Psoas muscle (tissue), 8 donors: ENCODE results near the gene RASGRF2. TPM values are rescaled to one million over a fixed set of nuclear protein-coding genes. Genes with fewer than 3 reads are reported as not detected.
A peak's percentile ranks its signal among the peaks of the same experiment; 100 is the strongest.
"Not testable (repeated sequence)": the region's sequence is repeated elsewhere in the genome, so short reads cannot be mapped to it uniquely, and the experiment has no call there.

ENCODE experiments used
- ATAC-seq, 4 donors: fragments of 200-7000 bp; cut with Tn5 transposase; one replicate each; pipeline ENCODE4 v1.9.1; 2020; ENCODE audit warnings: moderate library complexity in 3 of 4, mild to moderate bottlenecking in 2 of 4
- DNase-seq, 2 donors: peaks; one replicate each; pipeline ENCODE4 v3.0.0-alpha.2; 2020
- H3K27ac ChIP-seq: fragments of 200-600 bp; one replicate; pipeline ENCODE4 v1.8.0; 2022
- H3K27me3 ChIP-seq, 3 donors: fragments of 200-600 bp in 1 of 3; one replicate each; pipeline versions ENCODE4 v1.6.1 to v1.8.0; 2013 to 2022; ENCODE audit warnings: low read length in 2 of 3, mild to moderate bottlenecking in 2 of 3, moderate library complexity in 1 of 3; ENCODE audit not compliant: insufficient read depth in 3 of 3
- H3K36me3 ChIP-seq, 2 donors: fragments of 200-600 bp in 1 of 2; one replicate each; pipeline versions ENCODE4 v1.6.1 to v1.8.0; 2013 to 2022; ENCODE audit warnings: low read depth in 1 of 2, mild to moderate bottlenecking in 1 of 2, moderate library complexity in 1 of 2; ENCODE audit not compliant: insufficient read depth in 1 of 2
- H3K4me1 ChIP-seq: fragments of 200-600 bp; one replicate; pipeline ENCODE4 v1.8.0; 2022
- H3K4me3 ChIP-seq: fragments of 200-600 bp; one replicate; pipeline ENCODE4 v1.8.0; 2022; ENCODE audit warnings: mild to moderate bottlenecking
- H3K9me3 ChIP-seq: fragments of 200-600 bp; one replicate; pipeline ENCODE4 v1.8.0; 2022
- WGBS, 3 donors: extraction: QIAGEN DNeasy Blood & Tissue Kit; methylation state at CpG; one replicate each; pipeline versions ENCODE4 v1.1.6 to v1.1.7; 2013; 5-methylcytosine and 5-hydroxymethylcytosine counted together
- intact Hi-C, 2 donors: fragments of 100-400 bp; cut with DNase I; formaldehyde crosslinking; loops; one replicate each; pipeline versions ENCODE4 v1.11.0 to v1.14.2; 2022
- polyA plus RNA-seq, 3 donors: library from polyadenylated mRNA; stranded (reverse); fragments of 200-250 nt; gene quantifications; one replicate each; pipeline ENCODE4 v1.2.3, GENCODE V29; 2013
- total RNA-seq, 4 donors: library from RNA; stranded (reverse); fragmentation: NEBNext Ultra II Directional in 2 of 4; extraction: Animal tissue kit (Norgen Biotek cat#: 25700) in 2 of 4; gene quantifications; one replicate each; pipeline versions ENCODE4 v1.2.1 to v1.2.4, GENCODE V29; 2021 to 2023
- TF ChIP-seq, protein P1 (sequence below): fragments of 200-600 bp; IDR thresholded peaks from one replicate; pipeline ENCODE4 v1.8.0; 2022; ENCODE audit warnings: antibody characterized with exemption
- donor health status: healthy with polysubstance abuse.
- donor health status: DM: no; HTN: no; CAD: no; lungs with moderate emphysema.
- donor health status: Bipolar disorder and iron deficiency.
- donor health status: healthy.
- donor health status: DM: yes; HTN: yes; CAD: no.
- donor health status: DM: no; HTN: no; CAD: no.
- donor health status: DM: no; HTN: no; CAD: no.
- donor health status: DM: yes; HTN: yes; CAD: no.

The RASGRF2 gene
- total and polyA plus RNA-seq, 7 donors, result 2.0 to 6.2 (median 3.2) TPM

DNA sequence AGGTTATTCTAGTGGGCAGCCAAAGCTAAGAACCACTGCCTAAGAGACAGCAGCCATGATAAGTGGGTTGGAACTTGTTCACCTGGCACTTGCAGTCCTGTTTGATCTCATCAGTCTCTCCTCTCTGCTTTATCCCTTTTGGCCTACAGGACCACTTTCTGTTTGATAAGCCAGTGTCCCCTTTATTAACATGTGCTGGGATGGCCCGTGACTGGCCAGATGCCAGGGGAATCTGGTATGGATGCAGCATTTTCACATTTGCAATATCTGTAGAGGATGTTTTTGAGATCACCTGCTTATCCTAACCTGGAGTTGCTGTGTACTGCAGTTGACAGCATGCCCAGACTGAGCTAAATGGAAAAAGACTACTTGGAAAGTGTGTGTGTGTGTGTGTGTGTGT lies 296.6 kb downstream of the RASGRF2 start:
- 64 to 89% (median 73%) methylated on average over 1 of the region's 1 CpG for WGBS, 3 donors
- DNase-seq (no peak), ATAC-seq (no peak)
- intact Hi-C loops, result no loop called here
- H3K27ac ChIP-seq, result no peak overlapping the region
- TF ChIP-seq, protein P1, sequence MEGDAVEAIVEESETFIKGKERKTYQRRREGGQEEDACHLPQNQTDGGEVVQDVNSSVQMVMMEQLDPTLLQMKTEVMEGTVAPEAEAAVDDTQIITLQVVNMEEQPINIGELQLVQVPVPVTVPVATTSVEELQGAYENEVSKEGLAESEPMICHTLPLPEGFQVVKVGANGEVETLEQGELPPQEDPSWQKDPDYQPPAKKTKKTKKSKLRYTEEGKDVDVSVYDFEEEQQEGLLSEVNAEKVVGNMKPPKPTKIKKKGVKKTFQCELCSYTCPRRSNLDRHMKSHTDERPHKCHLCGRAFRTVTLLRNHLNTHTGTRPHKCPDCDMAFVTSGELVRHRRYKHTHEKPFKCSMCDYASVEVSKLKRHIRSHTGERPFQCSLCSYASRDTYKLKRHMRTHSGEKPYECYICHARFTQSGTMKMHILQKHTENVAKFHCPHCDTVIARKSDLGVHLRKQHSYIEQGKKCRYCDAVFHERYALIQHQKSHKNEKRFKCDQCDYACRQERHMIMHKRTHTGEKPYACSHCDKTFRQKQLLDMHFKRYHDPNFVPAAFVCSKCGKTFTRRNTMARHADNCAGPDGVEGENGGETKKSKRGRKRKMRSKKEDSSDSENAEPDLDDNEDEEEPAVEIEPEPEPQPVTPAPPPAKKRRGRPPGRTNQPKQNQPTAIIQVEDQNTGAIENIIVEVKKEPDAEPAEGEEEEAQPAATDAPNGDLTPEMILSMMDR, result no peak
- peaks cover 3% of the 10 kb centered on the region for H3K4me1 ChIP-seq
- H3K9me3 ChIP-seq, result no peaks in the 10 kb centered on the region
- H3K36me3 ChIP-seq, result peaks cover 22 to 100% of the 10 kb centered on the region in 2 donors
- no peak overlapping the region for H3K4me3 ChIP-seq
- no peaks in the 10 kb centered on the region for H3K27me3 ChIP-seq

- H3K4me3 ChIP-seq, H3K27ac ChIP-seq: not testable (repeated sequence)
- 59 to 91% (median 72%) methylated on average over 1 of the region's 1 CpG for WGBS, 3 donors
These were observed 302.6 kb downstream of the RASGRF2 start for GRCh38 chr5:81262796-81263195.

GRCh38 chr5:81265101-81265500 lies 304.9 kb downstream of the RASGRF2 start:
- DNase-seq (no peak), ATAC-seq (no peak)
- intact Hi-C loops, result no loop called here
- no peak overlapping the region for H3K4me3 ChIP-seq
- H3K27me3 ChIP-seq, result no peaks in the 10 kb centered on the region
- peaks cover 9% of the 10 kb centered on the region for H3K9me3 ChIP-seq
- peaks cover 10 to 100% of the 10 kb centered on the region in 2 donors for H3K36me3 ChIP-seq
- TF ChIP-seq, protein P1, result no peak
- H3K4me1 ChIP-seq, result no peaks in the 10 kb centered on the region
- no peak overlapping the region for H3K27ac ChIP-seq

More at GRCh38 chr5:81262796-81263195, 302.6 kb downstream of the RASGRF2 start:
- DNase-seq, ATAC-seq, H3K4me1 ChIP-seq, H3K9me3 ChIP-seq, H3K27me3 ChIP-seq, intact Hi-C loops: not testable (repeated sequence)
- peaks cover 23 to 100% of the 10 kb centered on the region in 2 donors for H3K36me3 ChIP-seq

DNA sequence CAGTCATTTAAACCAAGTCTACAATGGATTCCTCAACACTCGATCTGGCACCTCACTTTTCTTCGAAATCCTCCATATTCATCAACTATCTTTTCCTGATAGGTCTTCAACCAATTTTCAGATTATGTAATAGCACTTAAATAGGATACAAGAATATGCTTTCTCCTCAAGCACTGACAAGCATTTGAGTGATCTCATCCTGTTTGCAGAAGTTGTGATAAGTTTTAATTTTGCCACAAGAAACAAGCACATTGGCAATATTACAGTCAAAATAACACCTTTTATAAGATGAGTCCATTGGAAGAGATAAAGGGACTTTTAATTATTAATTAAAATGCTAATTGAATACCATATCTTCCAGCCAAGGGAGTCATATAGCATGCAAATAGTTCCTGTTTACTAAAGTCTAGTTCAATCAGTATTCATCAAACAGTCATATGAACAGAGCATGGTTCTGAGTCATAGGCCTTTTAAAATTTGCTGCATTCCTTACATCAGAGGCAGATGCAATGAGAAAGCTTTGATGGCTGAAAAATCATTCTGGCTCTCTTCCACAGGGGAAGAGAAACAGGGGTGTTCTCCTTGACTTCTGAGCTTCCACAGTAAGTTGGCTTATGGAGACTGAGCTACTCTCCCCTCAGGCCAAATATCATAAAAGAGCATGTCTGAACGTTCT lies 308.5 kb downstream of the RASGRF2 start:
- intact Hi-C loops, result no loop called here
- TF ChIP-seq, protein P1, result no peak
- peak in 2 of 4 donors; percentile 10 to 18 for ATAC-seq
- H3K9me3 ChIP-seq, result peaks cover 39% of the 10 kb centered on the region
- H3K36me3 ChIP-seq, result peaks cover 8 to 75% of the 10 kb centered on the region in 2 donors
- DNase-seq, result no peak
- no peak overlapping the region for H3K27ac ChIP-seq
- H3K4me1 ChIP-seq, result no peaks in the 10 kb centered on the region
- 70 to 75% (median 73%) methylated on average over 3 of the region's 3 CpGs for WGBS, 3 donors
- H3K27me3 ChIP-seq, result no peaks in the 10 kb centered on the region
- no peak overlapping the region for H3K4me3 ChIP-seq

DNA sequence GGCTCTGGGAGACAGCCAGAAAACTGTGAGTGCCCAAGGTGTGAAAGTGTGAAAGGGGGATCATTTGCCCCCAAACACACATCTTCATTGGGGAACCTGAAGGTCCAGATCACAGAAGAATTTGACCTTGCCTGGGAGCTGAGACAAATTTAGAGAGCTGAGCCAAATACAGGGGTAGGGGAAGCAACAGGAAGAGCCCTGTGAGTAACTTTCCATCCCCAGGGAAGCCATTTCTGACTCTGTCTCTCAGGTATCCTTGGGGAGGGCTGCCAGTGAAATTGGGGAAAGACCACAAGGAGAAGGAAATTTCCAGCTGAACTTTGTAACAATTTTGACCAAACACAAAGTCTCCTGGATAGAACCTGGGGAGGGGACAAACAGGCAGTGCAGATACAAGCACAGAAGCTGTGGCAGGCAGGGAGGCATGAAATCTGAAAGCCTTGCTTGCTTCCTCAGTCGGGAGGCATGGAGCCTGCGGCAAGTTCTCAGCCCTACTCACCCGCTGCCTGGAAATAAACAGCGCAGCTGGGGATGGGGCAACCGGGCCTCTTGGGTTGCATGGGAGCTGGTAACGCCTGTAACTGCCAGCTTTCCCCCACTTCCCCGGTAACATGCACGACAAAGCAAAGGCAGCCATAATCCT lies 309.7 kb downstream of the RASGRF2 start:
- Histone ChIP-seq H3K4me3 (no peak overlapping the region), H3K4me1 (no peaks in the 10 kb centered on the region)
- ATAC-seq, result peak in 3 of 4 donors; percentile 24 to 34 (median 25)

GRCh38 chr5:81270394-81271027 lies 310.3 kb downstream of the RASGRF2 start:
- H3K4me1 ChIP-seq, intact Hi-C loops, H3K27me3 ChIP-seq, H3K4me3 ChIP-seq, DNase-seq, H3K27ac ChIP-seq: not testable (repeated sequence)
- H3K36me3 ChIP-seq, result peaks cover 2 to 56% of the 10 kb centered on the region in 2 donors
- ATAC-seq, result peak in 1 of 4 donors; percentile 33
- 78 to 97% (median 89%) methylated on average over 2 of the region's 2 CpGs for WGBS, 3 donors
- peaks cover 57% of the 10 kb centered on the region for H3K9me3 ChIP-seq

More for the DNA sequence above, 309.7 kb downstream of the RASGRF2 start:
- no peak for DNase-seq
- Histone ChIP-seq H3K27ac (no peak overlapping the region), H3K9me3 (peaks cover 50% of the 10 kb centered on the region), H3K27me3 (no peaks in the 10 kb centered on the region), H3K36me3 (peaks cover 2 to 63% of the 10 kb centered on the region in 2 donors)
- intact Hi-C loops, result no loop called here
- whole genome bisulfite sequencing, 3 donors, result 76 to 88% (median 78%) methylated on average over 8 of the region's 8 CpGs
- TF ChIP-seq, protein P1, result no peak
